PC-3 (cell line): ENCODE measurements around the gene XPR1.

ENCODE experiments used
- EZH2 ChIP-seq: fragments of 300-600 bp; sonication (generic); IDR thresholded peaks from one replicate; pipeline ENCODE4 v1.6.1; 2017; ENCODE audit warnings: antibody characterized with exemption, mild to moderate bottlenecking, low read length; ENCODE audit not compliant: unreplicated experiment
- TF ChIP-seq, protein P1 (sequence below): fragments of 300-600 bp; sonication (generic); conservative IDR thresholded peaks from 2 replicates; pipeline ENCODE4 v1.5.1; 2017; ENCODE audit warnings: antibody characterized with exemption, low read depth, mild to moderate bottlenecking, low read length

DNA sequence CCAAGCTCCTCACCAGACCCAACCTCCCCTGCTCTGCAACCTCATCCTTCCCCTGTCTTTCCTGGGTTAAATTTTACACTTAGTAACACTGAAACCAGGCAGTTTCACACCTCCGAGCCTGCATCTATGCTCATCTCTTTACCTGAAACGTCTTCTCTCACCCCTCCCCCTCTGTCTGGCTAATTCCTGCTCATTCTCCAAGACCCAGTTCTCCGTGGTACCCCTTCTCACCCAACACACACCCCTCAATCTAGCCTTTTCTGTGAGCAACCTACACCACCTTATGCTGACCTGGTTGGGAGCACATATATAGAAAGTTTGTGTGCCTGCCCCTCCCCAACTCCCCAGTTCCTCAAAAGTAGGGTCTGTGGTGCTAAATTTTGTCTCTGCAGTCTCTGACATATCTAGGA, 277.2 kb downstream of the XPR1 start:
- TF ChIP-seq, protein P1, sequence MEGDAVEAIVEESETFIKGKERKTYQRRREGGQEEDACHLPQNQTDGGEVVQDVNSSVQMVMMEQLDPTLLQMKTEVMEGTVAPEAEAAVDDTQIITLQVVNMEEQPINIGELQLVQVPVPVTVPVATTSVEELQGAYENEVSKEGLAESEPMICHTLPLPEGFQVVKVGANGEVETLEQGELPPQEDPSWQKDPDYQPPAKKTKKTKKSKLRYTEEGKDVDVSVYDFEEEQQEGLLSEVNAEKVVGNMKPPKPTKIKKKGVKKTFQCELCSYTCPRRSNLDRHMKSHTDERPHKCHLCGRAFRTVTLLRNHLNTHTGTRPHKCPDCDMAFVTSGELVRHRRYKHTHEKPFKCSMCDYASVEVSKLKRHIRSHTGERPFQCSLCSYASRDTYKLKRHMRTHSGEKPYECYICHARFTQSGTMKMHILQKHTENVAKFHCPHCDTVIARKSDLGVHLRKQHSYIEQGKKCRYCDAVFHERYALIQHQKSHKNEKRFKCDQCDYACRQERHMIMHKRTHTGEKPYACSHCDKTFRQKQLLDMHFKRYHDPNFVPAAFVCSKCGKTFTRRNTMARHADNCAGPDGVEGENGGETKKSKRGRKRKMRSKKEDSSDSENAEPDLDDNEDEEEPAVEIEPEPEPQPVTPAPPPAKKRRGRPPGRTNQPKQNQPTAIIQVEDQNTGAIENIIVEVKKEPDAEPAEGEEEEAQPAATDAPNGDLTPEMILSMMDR: no peak
- no peak for TF ChIP-seq EZH2
